Measurements from ENCODE around the gene MTHFD1.

- TF ChIP-seq, protein P1, sequence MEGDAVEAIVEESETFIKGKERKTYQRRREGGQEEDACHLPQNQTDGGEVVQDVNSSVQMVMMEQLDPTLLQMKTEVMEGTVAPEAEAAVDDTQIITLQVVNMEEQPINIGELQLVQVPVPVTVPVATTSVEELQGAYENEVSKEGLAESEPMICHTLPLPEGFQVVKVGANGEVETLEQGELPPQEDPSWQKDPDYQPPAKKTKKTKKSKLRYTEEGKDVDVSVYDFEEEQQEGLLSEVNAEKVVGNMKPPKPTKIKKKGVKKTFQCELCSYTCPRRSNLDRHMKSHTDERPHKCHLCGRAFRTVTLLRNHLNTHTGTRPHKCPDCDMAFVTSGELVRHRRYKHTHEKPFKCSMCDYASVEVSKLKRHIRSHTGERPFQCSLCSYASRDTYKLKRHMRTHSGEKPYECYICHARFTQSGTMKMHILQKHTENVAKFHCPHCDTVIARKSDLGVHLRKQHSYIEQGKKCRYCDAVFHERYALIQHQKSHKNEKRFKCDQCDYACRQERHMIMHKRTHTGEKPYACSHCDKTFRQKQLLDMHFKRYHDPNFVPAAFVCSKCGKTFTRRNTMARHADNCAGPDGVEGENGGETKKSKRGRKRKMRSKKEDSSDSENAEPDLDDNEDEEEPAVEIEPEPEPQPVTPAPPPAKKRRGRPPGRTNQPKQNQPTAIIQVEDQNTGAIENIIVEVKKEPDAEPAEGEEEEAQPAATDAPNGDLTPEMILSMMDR (conservative IDR thresholded peaks at IDR 0.05): no peak
- no peak for TF ChIP-seq ZFX (IDR thresholded peaks at IDR 0.05)
Observed at GRCh38 chr14:64394423-64394822, 6.3 kb downstream of the MTHFD1 start.
